ENCODE data around the gene POLDIP2.
"Not testable (repeated sequence)": the region's sequence is repeated elsewhere in the genome, so short reads cannot be mapped to it uniquely, and the experiment has no call there.

Gene POLDIP2

DNA sequence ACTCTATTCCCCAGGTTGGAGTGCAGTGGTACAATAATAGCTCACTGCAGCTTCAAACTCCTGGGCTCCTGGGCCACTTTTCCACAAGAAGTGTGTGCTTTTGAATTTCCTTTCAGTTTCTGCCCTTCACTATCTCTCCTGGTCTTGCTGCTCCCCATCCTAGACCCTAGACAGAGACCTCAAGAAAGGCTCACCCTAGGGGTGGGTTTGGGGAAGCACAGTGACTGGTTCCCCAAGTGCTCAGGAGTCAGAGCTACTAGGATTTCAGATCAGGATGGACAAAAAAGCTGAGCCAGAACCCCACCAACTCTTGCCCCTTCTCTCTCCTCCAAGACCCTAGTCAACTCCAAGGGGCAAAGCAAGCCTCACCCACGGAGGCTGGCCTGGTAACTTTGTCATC, 9.3 kb upstream of the POLDIP2 start:
- DNase-seq (ENCODE audit: low spot score): no peak

DNA sequence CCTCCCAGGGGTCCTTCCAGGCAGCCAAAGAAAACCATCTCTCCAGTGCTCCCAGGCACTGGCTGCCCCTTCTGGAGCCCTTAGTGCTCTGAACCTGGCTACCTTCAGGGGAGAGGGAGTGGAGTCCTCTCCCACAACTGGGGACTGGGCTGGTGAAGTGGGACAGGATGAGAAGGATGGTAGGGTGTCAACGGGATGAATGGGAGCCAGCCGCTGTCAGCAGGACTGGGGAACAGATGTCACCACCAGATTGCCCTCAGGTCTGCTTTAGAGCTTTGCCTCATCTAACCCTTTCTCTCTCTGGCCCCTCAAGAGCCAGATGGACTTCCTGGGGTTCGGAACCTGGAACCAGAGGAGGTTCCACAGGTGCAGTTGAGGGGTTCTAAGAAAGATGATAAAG, 8.2 kb upstream of the POLDIP2 start:
- no peak for DNase-seq (ENCODE audit: low spot score)

DNA sequence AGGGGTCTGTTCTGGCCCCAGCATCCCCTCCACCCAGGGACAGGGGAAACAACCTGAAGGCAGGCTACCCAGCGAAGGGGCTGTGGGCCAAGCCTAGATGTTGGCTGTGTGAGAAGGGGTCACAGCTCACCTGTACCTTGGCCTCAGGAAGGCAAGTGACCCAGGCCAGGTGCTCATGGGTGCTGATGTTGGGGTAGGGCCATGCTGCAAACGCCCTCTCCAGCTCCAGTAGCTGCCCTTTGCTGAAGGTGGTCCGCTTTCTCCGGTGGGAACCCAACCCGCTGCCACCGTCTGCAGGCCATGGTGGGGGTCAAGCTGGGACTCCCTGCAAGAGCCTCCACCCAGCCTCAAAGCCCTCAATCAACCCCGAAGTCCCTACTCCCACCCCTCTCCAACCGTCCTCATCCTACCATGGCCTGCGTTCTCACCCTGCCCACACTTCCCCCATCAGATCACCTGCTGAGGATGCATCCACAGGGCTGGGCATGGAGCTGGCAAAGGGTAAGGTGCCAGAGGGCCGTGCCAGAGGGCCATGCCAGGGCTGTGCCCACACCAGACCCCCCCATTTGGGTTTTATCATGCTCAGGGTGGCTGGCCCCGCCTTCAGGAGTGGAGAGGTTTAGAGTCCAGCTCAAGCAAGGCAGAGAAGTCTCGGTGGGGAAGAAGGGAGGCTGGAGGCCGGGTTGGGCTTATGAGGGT, 7.5 kb upstream of the POLDIP2 start, which contains the start of gene SEBOX:
SEBOX (minus strand) TSS at position 535 of the 699 bp plus-strand sequence; CDS start at position 487, 48 bp downstream.
- DNase-seq (ENCODE audit: low spot score): no peak

DNA sequence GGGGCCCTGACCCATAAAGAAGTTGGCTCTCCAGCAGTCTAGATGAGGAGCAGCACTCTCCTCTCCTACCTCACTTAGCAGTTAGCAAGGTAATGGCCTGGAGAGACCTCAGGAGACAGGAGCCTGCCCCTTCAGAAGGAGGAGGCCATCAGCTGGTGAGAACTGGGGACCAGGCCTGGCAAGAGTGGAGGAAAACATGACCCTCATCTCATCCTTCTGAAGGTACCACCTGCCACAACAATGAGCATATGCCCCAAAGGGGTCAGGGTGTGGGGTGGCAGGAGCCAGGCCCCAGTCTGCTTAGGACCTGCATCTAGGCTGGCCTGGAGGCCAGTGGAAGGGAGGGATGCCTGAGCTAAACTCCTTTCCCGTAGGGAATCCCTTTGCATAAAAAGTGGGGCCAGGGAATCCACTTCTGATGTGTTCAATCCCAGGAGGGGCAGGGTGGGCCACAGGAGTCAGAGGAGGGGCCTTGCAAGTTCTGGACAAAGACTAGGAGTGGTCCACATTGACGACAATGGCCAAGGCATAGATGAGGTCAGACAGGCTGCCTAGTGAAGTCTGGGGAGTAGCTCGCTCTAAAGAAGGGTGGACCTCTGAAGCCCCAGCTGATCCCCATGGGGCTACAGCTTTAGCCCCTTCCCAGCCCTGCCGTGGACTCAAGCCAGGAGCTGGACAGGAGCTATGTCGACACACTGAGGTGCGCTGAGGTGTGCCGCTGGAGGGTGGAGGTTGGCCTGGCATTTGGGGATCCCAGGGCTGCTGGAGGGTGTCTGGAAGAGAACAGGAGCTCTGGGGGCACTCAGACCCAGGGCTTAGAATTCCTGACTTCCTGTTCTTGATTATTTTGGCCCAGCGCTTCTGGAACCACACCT, 6.7 kb upstream of the POLDIP2 start:
- DNase-seq (ENCODE audit: low spot score): no peak

DNA sequence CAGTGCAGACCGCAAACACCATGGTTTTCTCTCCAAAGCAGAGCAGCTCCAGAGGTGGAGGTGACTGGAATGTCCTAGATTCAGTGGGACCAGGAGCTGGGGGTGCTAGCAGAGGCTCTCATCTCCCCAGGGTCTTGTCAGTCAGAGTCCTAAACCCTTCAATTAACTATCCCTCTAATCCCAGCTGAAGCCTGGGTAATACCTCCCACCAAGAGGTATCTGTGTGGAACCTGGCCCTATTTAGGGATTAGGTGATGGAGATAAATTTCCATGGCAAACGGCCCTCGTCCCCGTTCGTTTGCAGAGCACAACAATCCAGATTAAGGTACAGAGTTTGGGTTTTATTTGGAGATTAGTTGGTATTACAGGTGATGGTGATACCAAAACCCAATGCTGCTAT, 5.9 kb upstream of the POLDIP2 start:
- DNase-seq (ENCODE audit: low spot score): no peak

DNA sequence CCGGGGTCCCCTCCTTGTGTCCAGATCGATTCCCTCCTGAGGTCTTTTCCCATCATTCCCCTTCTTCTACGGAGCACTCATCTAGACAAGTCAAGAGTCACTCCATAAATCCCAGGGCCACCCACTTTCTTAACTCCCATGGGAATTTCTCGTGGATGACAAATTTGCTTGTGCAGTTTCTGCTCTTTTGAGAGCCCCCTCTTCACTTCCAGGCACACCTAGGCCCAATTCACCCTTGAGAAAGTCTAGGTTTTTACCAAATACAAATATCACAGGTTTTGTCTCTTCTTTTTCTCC, 522 bp upstream of the POLDIP2 start:
- DNase-seq (ENCODE audit: low spot score): no peak

DNA sequence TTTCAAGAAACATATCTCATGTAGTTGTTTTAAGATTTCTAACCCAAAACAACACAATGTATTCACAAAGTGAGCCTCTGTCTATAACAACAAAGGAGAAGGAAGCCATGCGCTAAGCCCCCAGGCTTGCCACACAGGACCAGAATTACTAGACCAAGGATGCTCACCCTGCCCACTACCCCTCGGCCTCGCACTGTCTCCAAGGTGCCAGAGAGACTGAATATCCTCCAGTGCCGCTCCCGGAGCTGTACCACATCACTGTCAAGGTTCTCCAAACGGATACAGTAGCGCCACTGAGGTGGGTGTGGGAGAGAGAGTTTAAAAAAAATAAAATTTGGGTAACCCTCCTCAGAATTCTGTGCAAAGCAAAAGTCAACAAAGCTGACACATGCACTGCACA, 7.1 kb downstream of the POLDIP2 start:
- no peak for DNase-seq (ENCODE audit: low spot score)

DNA sequence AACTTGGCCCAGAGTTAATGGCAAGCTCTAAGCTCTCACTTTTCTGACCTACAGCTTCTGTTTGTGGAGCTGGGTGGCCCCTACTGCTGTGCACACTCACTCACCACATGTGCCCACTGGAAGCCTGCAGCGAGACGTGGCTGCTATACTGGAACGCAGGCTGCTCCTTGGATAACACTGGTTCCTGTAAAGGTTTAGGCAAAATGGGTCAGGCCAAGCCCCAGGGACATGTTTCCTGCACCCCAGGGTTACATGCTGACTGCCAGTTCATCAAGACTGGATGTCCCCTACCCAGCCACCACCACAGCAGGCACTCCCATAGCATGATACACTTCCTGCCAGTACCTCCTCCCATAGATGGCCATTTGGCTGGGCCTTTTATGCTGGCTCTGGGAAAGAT, 8.3 kb downstream of the POLDIP2 start:
- DNase-seq (ENCODE audit: low spot score): no peak

DNA sequence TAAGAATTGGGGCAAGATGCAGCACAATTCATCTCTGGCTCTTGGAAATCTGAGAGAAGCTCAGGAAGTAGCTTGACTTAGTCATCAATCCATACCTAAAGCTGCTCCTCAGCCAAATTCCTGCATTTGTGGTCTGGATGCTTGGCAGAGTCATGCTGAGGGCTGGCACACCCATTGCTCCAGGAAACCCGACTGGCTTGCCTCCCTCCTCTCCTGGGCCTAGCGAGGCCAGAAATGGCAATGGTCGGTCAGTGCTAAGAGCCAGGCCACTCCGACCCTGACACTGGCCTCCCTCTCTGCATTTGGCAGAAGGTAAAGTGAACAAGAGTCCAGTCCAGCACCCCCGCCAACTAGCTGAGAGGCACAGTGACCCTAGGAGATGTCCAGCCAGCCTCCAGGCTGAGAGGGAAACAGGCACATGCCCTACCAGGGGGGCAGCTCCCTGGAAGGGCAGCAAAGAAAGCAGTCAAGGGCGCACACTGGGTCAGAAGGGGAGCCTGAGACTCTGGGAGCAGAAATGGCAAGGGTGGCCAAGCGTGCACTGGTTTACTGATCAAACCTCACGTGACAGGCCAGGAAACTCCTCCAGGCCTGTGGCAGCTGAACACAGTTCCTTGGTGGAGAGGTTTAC, 10.0 kb downstream of the POLDIP2 start:
- DNase-seq (ENCODE audit: low spot score): no peak

DNA sequence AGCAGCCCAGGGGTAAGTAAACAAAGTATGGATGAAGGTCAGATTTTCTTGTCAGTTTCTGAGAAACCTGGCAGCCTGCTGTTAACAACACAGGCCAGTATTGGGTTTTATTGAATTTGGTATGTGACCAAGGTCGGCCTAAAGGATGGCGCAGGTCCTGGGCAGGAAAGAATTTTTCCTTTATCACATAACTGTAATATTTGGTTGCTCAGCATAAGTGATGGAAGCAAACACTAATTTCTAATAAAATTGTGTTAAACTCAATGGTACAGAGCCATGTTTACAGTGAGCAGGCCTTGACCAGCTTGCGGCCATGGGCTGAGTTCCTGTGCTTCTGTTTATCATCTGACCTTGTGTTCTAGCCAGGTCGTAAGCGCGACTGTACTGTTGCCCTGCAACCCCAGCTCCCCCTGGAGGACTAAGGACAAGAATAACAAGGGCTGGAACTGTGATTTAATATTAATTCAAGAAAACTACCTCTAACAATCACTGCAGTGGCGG, 10.5 kb downstream of the POLDIP2 start:
- no peak for DNase-seq (ENCODE audit: low spot score)

DNA sequence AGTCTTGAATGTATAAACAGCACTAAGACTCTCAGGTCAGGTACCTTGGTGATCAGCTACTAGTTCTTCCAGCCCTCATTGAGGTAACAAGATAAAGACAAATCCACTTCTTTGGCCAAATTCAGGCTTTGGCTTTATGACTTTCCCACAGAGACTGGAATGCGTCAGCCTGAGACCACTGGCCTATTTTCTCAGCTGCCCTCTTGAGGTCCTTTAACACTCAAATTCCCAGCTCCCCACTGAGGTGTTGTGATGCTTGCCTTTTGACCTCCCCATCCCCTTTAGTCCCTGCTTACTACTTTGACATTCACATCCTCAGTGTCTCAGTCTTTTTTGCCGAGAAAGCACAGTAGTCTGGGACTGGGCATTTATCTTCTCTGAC, 11.1 kb downstream of the POLDIP2 start:
- DNase-seq (ENCODE audit: low spot score): no peak

DNA sequence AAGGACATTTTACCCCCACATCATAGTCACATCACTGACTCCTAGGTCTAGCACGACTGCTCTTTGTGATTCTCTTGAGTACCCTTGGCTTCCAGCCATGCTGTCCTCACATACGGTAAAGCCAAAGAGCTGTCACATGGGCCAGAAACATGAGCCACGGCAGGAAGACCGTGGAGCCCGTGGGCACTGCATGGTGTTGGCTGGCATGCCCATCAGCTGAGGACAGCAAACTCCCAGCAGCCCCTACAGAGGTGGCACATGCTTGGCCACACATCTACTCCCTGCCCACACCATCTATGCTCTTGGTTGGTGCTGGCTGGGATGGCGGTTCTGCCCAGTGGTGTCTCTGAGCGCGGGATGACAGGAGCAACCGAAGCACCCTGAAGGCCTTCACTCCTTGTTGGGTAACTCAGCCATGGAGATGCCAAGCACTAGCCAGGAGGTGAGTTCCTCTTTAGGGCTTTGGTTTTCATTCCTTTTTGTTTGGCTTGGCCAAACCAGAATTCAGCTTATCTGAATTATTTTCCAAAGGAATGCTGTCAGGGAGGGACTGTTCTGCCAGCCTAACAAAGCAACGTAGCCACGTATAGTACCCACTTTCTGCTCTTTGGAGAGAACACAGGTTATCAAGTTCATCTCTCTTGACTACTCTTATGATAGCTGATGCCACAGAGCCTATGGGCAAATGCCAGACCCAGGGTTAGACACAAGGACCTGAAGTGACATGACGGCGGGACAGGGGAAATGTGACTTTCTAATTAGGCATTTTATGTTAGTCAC, 11.7 kb downstream of the POLDIP2 start:
- no peak for DNase-seq (ENCODE audit: low spot score)

DNA sequence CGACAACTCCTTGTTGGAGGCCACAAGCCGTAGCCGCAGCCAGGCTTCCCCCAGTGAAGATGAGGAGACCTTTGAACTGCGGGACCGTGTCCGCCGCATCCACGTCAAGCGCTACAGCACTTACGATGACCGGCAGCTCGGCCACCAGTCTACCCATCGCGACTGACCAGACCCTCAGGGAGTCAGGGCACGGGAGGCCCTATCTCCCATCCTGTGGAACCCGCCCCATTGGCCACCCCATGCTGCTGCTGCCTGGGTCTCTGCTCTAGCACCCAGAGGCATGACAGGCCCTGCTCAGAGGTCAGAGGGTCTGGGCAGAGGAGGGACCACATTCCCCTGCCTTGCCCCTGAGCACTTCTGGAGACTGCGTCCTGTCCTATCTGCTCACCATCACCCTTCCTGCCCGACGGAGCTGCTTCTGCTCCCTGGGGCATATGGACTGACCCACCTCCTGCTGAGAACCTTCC, 12.9 kb downstream of the POLDIP2 start:
- DNase-seq (ENCODE audit: low spot score): no peak

DNA sequence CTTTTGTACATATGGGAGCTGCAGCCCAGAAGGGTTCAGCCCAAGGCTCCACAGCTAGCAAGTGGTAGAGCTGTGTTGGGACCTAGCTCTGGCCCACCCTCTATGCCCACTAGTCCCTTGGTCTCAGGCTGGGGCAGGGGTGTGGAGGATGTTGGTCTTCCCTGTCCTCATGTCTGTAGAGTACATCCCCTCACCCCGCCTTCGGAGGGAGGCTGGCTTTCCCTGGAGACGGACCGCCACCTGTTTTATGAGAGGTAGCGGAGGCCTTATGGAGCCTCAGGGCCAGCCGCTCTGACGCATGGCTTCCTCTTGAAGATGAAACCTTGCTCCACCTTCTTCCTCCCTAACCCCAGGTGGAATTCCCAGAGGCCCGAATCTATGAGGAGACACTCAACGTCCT, 13.3 kb downstream of the POLDIP2 start:
- DNase-seq (ENCODE audit: low spot score): no peak

DNA sequence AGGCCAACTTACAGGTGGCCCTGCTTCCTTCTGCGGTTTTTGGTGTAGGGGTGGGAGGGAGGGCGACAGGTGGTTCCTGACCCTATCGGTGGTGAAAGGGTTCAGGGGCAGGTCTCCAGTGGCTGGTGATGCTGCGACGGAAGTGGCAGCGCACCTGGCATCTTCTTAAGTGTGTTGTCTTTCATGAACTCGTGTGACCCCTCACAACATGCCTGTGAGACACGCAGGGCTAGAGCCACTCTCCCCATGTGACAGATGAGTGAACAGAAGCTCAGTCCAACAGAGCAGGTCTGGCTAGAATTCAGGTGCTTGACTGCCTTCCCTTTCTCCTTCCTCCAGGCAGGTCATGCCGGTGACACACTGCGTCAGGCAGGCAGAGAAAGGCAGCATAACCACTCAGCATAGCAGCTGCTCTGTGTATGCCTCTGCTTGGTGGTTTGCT, 13.8 kb downstream of the POLDIP2 start:
- no peak for DNase-seq (ENCODE audit: low spot score)

DNA sequence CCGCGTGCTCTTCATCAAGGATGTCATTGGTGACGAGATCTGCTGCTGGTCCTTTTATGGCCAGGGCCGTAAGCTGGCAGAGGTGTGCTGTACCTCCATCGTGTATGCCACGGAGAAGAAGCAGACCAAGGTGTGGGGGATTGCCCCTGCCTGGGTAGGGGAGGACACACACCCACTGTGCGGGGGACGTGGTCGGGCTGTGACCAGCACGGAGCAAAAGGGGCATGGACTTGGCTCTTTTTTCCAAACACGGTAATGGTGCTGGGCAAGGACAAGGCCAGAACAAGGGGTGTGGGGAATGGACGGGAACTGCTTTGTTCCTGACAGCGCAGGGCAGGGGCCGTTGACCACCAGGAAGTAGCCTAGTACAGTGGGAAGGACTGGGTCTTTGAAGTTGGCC, 15.0 kb downstream of the POLDIP2 start:
- no peak for DNase-seq (ENCODE audit: low spot score)

DNA sequence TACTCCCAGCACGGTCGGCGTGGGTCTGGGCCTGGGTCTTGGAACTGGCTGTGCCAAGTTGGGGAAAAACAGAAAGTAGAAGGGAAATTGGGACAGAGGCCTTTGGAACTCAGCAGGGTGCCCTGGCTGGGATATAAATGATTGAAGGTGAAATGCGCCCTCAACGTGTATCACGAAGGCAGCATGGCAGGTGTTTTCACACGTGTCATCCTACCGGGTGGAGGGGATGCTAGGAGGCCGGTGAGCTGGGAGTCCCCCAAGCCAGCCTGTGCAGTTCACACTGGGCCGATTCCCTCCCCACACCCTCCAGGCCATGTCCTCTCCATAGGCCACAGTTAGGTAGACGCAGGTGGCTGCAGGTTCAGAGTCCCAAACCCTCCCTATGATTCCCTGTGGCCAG, 15.8 kb downstream of the POLDIP2 start:
- no peak for DNase-seq (ENCODE audit: low spot score)

DNA sequence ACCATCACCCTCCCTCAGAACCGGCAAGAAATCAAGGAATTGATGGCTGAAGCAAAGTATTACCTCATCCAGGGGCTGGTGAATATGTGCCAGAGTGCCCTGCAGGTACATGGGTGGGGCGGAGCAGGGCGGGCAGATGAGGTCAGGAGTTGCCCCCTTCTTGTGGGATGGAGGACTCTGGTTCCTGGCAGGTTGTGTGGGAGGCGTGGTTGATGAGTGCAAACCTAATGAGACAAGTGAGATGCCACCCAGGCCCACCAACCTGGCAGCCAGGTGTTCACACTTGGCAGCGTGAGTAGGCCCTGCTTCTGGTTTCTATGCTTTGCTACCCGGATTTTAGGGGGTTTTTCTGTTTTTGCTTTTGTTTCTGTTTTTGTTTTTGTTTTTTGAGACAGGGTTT, 17.0 kb downstream of the POLDIP2 start:
- no peak for DNase-seq (ENCODE audit: low spot score)

DNA sequence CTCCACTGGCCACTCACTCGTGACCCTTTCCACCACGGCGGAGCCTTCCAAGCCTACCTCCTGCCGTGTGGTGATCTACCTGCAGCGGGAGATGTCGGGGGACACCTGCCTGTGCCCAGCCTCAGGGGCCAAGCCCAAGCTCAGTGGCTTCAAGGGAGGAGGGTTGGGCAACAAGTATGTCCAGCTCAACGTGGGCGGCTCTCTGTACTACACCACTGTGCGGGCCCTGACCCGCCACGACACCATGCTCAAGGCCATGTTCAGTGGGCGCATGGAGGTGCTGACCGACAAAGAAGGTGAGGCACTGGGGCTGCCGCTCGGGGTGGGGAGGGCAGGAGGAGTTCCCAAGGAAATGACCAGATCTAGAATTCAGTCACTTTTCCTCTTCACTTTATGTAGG, 17.9 kb downstream of the POLDIP2 start:
- no peak for DNase-seq (ENCODE audit: low spot score)

DNA sequence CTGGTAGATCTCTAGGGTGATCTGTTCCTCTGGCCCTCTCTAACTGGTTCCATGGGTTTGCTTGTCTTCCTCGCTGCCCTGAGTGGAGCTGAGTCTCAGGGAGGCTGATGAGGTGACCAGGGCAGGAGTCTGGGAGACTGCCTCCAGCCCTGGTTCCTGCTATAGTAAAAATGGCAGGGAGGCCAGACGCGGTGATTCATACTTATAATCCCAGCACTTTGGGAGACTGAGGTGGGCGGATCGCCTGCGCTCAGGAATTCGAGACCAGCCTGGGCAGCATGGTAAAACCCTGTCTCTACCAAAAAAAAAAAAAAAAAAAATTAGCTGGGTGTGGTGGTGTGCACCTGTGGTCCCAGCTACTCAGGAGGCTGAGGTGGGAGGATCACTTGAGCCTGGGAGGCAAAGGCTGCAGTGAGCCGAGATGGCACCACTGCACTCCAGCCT, 18.5 kb downstream of the POLDIP2 start:
- DNase-seq (ENCODE audit: low spot score): not testable (repeated sequence)

DNA sequence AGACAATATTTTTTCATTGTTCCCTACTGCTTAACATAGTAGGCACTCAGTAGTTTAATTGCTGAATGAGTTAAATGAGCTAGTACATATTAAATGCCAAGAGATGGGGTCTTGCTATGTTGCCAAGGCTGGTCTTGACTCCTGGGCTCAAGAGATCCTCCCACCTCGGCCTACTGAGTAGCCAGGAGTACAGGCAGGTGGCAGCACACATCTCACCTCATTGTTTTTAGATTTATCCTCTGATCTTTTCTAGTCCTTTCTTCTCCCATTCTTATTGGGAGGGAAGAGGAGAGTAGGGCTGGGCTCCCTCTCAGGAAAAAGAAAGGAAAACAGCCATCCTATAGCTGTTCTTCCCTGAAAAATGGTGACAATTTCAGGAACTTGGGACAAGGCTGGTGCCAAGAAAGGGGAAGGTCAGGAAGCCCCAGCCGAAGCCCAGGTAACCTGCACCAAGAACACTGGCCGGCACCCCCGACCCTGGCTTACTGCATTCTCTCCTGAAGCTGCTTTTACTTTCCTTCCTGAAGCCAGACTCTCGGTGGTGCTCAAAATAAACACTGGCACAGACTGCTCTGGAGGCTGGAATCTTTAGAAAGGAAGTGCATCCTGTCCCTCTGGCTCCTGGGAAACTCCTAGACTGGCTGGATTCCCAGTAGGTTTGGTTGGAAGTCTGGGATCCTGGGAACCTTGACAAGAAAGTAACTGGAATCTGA, 19.1 kb downstream of the POLDIP2 start:
- no peak for DNase-seq (ENCODE audit: low spot score)

Measured in globus pallidus (tissue), 1 donor.